IPS-18a (cell line): ENCODE data around the gene TMEM165.
A peak's percentile ranks its signal among the peaks of the same experiment; 100 is the strongest.

Source experiments
- H3K27ac ChIP-seq: one replicate; pipeline ENCODE4 v1.5.1; 2013; ENCODE audit warnings: low read length
- H3K27me3 ChIP-seq: one replicate; pipeline ENCODE4 v1.6.1; 2013; ENCODE audit warnings: mild to moderate bottlenecking, low read length; ENCODE audit not compliant: control insufficient read depth, insufficient read depth
- H3K36me3 ChIP-seq: one replicate; pipeline ENCODE4 v1.6.1; 2013; ENCODE audit warnings: low read depth, low read length; ENCODE audit not compliant: control insufficient read depth
- H3K4me1 ChIP-seq: one replicate; pipeline ENCODE4 v1.6.1; 2013; ENCODE audit warnings: low read depth, low read length; ENCODE audit not compliant: control insufficient read depth
- H3K4me3 ChIP-seq: one replicate; pipeline ENCODE4 v1.5.1; 2013; ENCODE audit warnings: low read length
- H3K9ac ChIP-seq: one replicate; pipeline ENCODE4 v1.6.1; 2013; ENCODE audit warnings: mild to moderate bottlenecking, low read length, moderate library complexity
- H3K9me3 ChIP-seq: one replicate; pipeline ENCODE4 v1.6.1; 2013; ENCODE audit warnings: low read depth, low read length; ENCODE audit not compliant: control insufficient read depth

Gene TMEM165

GRCh38 chr4:55409468-55410171, 13.9 kb downstream of the TMEM165 start:
- H3K27me3 ChIP-seq, result no peaks in the 10 kb centered on the region
- H3K9me3 ChIP-seq, result no peaks in the 10 kb centered on the region
- H3K9ac ChIP-seq, result peak overlapping the region; percentile 7
- H3K36me3 ChIP-seq, result peaks cover 25% of the 10 kb centered on the region
- peaks cover 7% of the 10 kb centered on the region for H3K4me1 ChIP-seq
- peak overlapping the region; percentile 39 for H3K27ac ChIP-seq
- H3K4me3 ChIP-seq, result no peak overlapping the region

- Histone ChIP-seq H3K9ac (no peak overlapping the region), H3K4me1 (peaks cover 7% of the 10 kb centered on the region), H3K36me3 (peaks cover 22% of the 10 kb centered on the region), H3K27ac (no peak overlapping the region), H3K9me3 (no peaks in the 10 kb centered on the region), H3K27me3 (no peaks in the 10 kb centered on the region), H3K4me3 (no peak overlapping the region)
These were observed 14.7 kb downstream of the TMEM165 start for GRCh38 chr4:55410431-55410830.

GRCh38 chr4:55411621-55412020, 15.9 kb downstream of the TMEM165 start:
- no peaks in the 10 kb centered on the region for H3K9me3 ChIP-seq
- no peaks in the 10 kb centered on the region for H3K27me3 ChIP-seq
- no peak overlapping the region for H3K9ac ChIP-seq
- H3K4me3 ChIP-seq, result no peak overlapping the region
- H3K4me1 ChIP-seq, result peaks cover 7% of the 10 kb centered on the region
- H3K36me3 ChIP-seq, result peaks cover 23% of the 10 kb centered on the region
- no peak overlapping the region for H3K27ac ChIP-seq

GRCh38 chr4:55416176-55416575, 20.4 kb downstream of the TMEM165 start:
- Histone ChIP-seq H3K27me3 (no peaks in the 10 kb centered on the region), H3K9me3 (no peaks in the 10 kb centered on the region), H3K9ac (no peak overlapping the region), H3K4me3 (no peak overlapping the region), H3K4me1 (no peaks in the 10 kb centered on the region), H3K36me3 (peaks cover 50% of the 10 kb centered on the region), H3K27ac (no peak overlapping the region)

GRCh38 chr4:55424791-55425190, 29.0 kb downstream of the TMEM165 start:
- Histone ChIP-seq H3K36me3 (peaks cover 82% of the 10 kb centered on the region), H3K27ac (no peak overlapping the region), H3K4me3 (no peak overlapping the region), H3K4me1 (no peaks in the 10 kb centered on the region), H3K9me3 (no peaks in the 10 kb centered on the region), H3K27me3 (no peaks in the 10 kb centered on the region), H3K9ac (no peak overlapping the region)

- H3K27ac ChIP-seq, result no peak overlapping the region
- H3K9ac ChIP-seq, result no peak overlapping the region
- peaks cover 43% of the 10 kb centered on the region for H3K36me3 ChIP-seq
These were observed 36.1 kb downstream of the TMEM165 start for GRCh38 chr4:55431710-55432336.

GRCh38 chr4:55435141-55435841, 39.5 kb downstream of the TMEM165 start:
- Histone ChIP-seq H3K9me3 (no peaks in the 10 kb centered on the region), H3K36me3 (peaks cover 30% of the 10 kb centered on the region), H3K27ac (no peak overlapping the region), H3K4me1 (peaks cover 28% of the 10 kb centered on the region), H3K4me3 (no peak overlapping the region), H3K27me3 (no peaks in the 10 kb centered on the region), H3K9ac (no peak overlapping the region)

More at GRCh38 chr4:55431710-55432336, 36.1 kb downstream of the TMEM165 start:
- H3K4me1 ChIP-seq, result peaks cover 28% of the 10 kb centered on the region
- H3K27me3 ChIP-seq, result no peaks in the 10 kb centered on the region
- H3K4me3 ChIP-seq, result peak overlapping the region; percentile 9
- H3K9me3 ChIP-seq, result no peaks in the 10 kb centered on the region

- peaks cover 32% of the 10 kb centered on the region for H3K36me3 ChIP-seq
- peaks cover 10% of the 10 kb centered on the region for H3K4me1 ChIP-seq
- no peak overlapping the region for H3K9ac ChIP-seq
- no peaks in the 10 kb centered on the region for H3K27me3 ChIP-seq
- no peak overlapping the region for H3K4me3 ChIP-seq
- no peaks in the 10 kb centered on the region for H3K9me3 ChIP-seq
- no peak overlapping the region for H3K27ac ChIP-seq
These were observed 41.6 kb downstream of the TMEM165 start for GRCh38 chr4:55437356-55437796.

- H3K27me3 ChIP-seq, result no peaks in the 10 kb centered on the region
- no peak overlapping the region for H3K4me3 ChIP-seq
- H3K27ac ChIP-seq, result no peak overlapping the region
- peaks cover 34% of the 10 kb centered on the region for H3K36me3 ChIP-seq
- H3K9ac ChIP-seq, result no peak overlapping the region
- H3K4me1 ChIP-seq, result peaks cover 5% of the 10 kb centered on the region
- H3K9me3 ChIP-seq, result no peaks in the 10 kb centered on the region
These were observed 42.1 kb downstream of the TMEM165 start for GRCh38 chr4:55437823-55438222.

GRCh38 chr4:55438314-55438713, 42.6 kb downstream of the TMEM165 start:
- H3K4me1 ChIP-seq, result peaks cover under 1% of the 10 kb centered on the region
- H3K36me3 ChIP-seq, result peaks cover 34% of the 10 kb centered on the region
- no peak overlapping the region for H3K4me3 ChIP-seq
- no peak overlapping the region for H3K27ac ChIP-seq
- no peak overlapping the region for H3K9ac ChIP-seq
- no peaks in the 10 kb centered on the region for H3K9me3 ChIP-seq
- no peaks in the 10 kb centered on the region for H3K27me3 ChIP-seq

- Histone ChIP-seq H3K27me3 (no peaks in the 10 kb centered on the region), H3K9ac (no peak overlapping the region), H3K4me1 (no peaks in the 10 kb centered on the region), H3K27ac (no peak overlapping the region), H3K36me3 (peaks cover 35% of the 10 kb centered on the region), H3K9me3 (no peaks in the 10 kb centered on the region), H3K4me3 (no peak overlapping the region)
These were observed 43.3 kb downstream of the TMEM165 start for GRCh38 chr4:55439023-55439422.
